GM10266 (cell line): ENCODE data around the gene CRYGN.

ENCODE experiments used
- DNase-seq: peaks from one replicate; pipeline ENCODE4 v3.0.0; 2012; ENCODE audit errors: extremely low spot score
- TF ChIP-seq, protein P1 (sequence below): IDR thresholded peaks from 2 replicates; pipeline ENCODE4 v1.5.1; 2012; ENCODE audit warnings: mild to moderate bottlenecking, low read depth; ENCODE audit not compliant: control insufficient read depth, insufficient read depth; ENCODE audit errors: missing control alignments

Gene CRYGN

DNA sequence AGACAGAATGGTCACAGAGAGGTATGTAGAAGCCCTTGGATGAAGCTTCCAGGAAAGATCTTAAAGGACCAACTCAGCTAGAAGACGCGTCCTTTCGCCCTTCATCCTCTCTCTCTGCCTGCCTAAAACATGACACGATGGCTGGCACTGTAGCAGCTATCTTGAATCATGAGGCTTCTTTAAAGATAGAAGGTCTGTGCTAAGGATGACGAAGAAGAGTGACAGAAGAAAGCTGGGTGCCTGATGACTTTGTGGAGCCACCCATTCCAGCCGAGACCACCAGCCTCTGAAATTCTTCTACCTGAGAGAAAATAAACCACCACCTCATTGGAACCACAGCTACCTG lies 55.6 kb downstream of the CRYGN start:
- no peak for DNase-seq
- TF ChIP-seq, protein P1, sequence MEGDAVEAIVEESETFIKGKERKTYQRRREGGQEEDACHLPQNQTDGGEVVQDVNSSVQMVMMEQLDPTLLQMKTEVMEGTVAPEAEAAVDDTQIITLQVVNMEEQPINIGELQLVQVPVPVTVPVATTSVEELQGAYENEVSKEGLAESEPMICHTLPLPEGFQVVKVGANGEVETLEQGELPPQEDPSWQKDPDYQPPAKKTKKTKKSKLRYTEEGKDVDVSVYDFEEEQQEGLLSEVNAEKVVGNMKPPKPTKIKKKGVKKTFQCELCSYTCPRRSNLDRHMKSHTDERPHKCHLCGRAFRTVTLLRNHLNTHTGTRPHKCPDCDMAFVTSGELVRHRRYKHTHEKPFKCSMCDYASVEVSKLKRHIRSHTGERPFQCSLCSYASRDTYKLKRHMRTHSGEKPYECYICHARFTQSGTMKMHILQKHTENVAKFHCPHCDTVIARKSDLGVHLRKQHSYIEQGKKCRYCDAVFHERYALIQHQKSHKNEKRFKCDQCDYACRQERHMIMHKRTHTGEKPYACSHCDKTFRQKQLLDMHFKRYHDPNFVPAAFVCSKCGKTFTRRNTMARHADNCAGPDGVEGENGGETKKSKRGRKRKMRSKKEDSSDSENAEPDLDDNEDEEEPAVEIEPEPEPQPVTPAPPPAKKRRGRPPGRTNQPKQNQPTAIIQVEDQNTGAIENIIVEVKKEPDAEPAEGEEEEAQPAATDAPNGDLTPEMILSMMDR, result no peak

- DNase-seq, result no peak
- TF ChIP-seq, protein P1, result no peak
These were observed 56.1 kb downstream of the CRYGN start for GRCh38 chr7:151383638-151384351.

GRCh38 chr7:151382079-151382885 lies 57.7 kb downstream of the CRYGN start:
- TF ChIP-seq, protein P1, result no peak
- no peak for DNase-seq

DNA sequence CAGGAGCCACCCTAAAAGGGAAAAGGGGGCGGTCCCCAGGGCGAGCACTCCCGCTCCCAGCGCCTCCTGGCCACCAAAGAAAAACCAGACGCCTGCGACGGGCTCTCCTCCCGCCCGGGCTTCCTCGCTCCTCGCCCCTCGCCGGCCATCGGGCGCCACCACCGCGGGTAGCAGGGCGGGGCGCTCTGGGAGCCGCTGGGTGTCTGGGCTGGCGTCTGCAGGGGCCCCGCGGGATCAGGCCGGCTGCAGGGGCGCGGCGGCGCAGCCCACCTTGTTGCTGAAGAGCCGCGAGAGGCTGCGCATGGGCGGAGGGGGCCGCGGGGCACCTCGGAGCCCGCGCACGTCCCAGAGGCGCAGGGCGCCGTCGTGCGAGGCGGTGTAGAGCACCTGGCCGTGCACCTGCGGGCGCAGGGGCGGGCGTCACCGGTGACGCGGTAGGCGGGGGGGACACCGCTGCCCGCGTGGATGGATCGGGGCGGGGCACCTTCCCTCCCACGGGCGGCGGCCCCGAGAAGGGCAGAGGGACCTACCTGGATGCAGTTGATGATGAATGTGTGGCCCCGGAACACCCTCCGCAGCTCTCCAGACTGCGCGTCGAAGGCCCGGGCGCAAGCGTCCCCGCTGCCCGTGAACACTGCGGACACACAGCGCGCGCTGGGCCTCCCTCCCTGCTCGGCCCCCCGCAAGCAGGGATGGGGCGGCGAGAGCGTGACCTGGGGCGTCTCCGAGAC lies 58.4 kb downstream of the CRYGN start:
- TF ChIP-seq, protein P1, result no peak
- peak; percentile 72 for DNase-seq

GRCh38 chr7:151381098-151381347 lies 58.9 kb downstream of the CRYGN start:
- DNase-seq, result peak; percentile 72
- TF ChIP-seq, protein P1, result no peak

GRCh38 chr7:151380199-151381097 lies 59.5 kb downstream of the CRYGN start:
- TF ChIP-seq, protein P1, result no peak
- no peak for DNase-seq
